Adrenal gland (tissue), 5 donors: ENCODE results near the gene GMDS.

ENCODE experiments used
- POLR2A ChIP-seq, 2 donors: fragments of 450-650 bp; IDR thresholded peaks; one replicate each; pipeline ENCODE4 v1.6.1; 2017; ENCODE audit warnings: antibody characterized with exemption in 2 of 2, mild to moderate bottlenecking in 2 of 2, moderate library complexity in 1 of 2
- TF ChIP-seq, protein P1 (sequence below), 6 experiments: fragments of 450-650 bp in 4 of 6; fragments of 200-600 bp in 2 of 6; sonication (generic) in 1 of 6; IDR thresholded peaks; 1 replicate in 5 of 6; 2 replicates in 1 of 6; pipeline versions ENCODE4 v1.5.1 to v1.8.0; 2016 to 2021; ENCODE audit warnings: antibody characterized with exemption in 6 of 6, mild to moderate bottlenecking in 2 of 6, moderate library complexity in 1 of 6
- donor health status: DM: no; HTN: no; CAD: no.

DNA sequence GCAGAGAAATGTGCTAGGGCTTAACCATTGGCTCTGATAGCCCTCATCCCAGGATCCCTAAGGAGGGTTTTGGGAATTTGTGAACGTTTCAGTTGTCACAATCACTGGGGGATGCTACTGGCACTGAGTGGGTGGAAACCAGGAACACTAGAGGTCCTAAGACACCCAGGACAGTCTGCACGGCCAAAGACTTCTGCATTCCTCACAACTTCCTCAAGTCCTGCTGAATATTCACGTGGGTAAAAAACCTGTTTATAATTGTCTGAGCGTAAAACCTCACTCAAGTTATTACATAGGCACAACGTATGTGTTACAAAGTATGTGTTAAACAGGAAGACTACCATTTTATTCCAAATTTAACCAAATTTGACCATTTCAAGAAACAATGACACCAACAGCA lies 52.4 kb downstream of the GMDS start:
- TF ChIP-seq POLR2A (IDR thresholded peaks at IDR 0.05): no peak
- TF ChIP-seq, protein P1, sequence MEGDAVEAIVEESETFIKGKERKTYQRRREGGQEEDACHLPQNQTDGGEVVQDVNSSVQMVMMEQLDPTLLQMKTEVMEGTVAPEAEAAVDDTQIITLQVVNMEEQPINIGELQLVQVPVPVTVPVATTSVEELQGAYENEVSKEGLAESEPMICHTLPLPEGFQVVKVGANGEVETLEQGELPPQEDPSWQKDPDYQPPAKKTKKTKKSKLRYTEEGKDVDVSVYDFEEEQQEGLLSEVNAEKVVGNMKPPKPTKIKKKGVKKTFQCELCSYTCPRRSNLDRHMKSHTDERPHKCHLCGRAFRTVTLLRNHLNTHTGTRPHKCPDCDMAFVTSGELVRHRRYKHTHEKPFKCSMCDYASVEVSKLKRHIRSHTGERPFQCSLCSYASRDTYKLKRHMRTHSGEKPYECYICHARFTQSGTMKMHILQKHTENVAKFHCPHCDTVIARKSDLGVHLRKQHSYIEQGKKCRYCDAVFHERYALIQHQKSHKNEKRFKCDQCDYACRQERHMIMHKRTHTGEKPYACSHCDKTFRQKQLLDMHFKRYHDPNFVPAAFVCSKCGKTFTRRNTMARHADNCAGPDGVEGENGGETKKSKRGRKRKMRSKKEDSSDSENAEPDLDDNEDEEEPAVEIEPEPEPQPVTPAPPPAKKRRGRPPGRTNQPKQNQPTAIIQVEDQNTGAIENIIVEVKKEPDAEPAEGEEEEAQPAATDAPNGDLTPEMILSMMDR (IDR thresholded peaks at IDR 0.05): no peak
